LNCAP (cell line): Measurements from ENCODE around the gene SMOC2.

ENCODE experiments used
- CTCF ChIP-seq: fragments of 450-650 bp; IDR thresholded peaks from 2 replicates; pipeline ENCODE4 v1.5.1; 2017; ENCODE audit warnings: mild to moderate bottlenecking

The SMOC2 gene

DNA sequence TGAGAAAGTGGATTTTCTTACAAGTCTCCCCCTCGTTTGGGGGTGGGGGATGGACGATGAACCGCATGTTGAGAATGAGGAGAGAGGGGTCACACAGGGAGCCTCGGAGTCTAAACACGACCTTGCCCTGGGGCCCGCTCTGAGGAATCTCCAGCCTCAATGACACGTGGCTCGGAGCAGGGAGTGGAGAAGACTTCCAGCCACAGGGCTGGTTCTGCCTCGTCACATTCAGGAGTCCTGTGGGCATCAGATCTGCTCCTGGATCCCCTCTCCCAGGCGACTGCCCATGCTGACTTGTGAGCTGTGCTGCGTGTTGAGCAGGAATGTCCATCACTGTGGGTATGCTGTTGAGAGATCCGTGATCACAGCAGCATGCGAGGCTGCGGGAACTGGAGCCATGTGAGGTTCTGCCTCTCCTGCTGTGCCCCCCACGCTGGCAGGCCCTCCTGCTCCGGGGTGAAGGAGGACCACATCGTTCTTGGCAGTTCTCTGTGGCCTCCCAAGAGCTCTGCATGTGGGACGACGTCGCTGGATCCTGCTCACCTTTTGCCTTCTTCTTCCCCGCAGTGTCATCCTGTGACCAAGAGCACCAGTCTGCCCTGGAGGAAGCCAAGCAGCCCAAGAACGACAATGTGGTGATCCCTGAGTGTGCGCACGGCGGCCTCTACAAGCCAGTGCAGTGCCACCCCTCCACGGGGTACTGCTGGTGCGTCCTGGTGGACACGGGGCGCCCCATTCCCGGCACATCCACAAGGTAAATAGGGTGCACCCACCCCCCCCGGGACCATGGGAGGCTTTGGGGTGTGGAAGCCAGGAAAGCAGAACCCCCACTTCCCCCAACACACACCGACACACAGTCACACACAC, 157.5 kb downstream of the SMOC2 start:
- no peak for TF ChIP-seq CTCF

- TF ChIP-seq CTCF = no peak
Observed at GRCh38 chr6:168599118-168599494, 158.1 kb downstream of the SMOC2 start.

GRCh38 chr6:168599769-168600330, 158.9 kb downstream of the SMOC2 start:
- TF ChIP-seq CTCF = no peak

DNA sequence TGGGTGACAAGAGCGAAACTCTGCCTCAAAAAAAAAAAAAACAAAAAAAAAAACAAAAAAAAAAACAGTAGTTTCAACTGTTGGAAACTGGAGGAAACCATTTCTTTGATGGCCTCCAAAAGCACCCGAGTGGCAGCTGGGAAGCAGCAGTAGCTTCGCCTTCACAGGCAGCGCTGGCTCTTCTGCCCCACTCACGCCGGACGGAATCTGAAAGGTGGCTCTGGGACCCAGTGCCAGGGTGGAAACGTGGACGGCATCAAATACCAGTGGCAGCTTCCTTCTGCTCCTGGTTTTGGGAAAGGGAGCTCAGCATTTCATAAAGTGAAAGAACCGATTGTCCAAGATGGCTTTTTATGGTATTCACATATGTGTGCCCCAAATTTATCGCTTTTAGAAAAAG, 159.4 kb downstream of the SMOC2 start:
- TF ChIP-seq CTCF = no peak

DNA sequence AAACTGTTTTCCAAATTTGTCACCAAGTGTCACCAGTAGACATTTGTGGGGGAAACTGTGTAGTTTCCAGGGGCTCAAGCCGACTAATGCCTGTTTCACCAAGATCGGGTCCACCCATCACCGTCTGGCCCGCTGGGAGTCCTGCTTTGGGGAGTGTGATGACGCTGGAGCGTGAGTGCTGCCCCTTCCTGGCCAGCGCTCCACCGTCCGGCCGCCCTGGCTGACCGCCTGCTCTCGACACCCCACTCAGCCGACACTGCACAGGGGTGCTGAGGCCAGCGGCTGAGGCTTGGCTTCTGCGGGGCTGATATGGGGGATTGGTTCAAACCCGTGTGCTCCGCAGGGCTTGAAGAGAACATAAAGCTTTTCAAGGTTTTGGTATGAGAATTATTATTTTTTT, 160.1 kb downstream of the SMOC2 start:
- no peak for TF ChIP-seq CTCF

DNA sequence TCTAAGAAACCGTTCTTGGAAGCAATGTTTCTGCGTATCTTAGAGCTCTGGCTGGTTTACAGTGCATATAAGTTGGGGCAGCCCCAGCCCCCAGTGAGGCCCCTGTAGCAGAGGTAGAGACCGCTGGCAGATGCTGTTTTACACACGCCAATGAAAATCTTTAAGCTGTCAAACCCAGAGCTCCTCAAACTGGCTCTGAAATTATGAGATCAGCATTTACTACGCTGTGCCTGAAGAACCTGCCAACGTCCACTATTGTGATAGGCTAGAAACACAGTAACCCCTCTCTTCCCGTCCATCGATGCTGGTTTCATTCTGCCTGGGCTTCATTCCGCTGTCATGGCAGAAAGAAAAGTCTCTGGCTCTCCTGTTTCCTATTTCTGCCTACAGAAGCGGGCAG, 160.6 kb downstream of the SMOC2 start:
- TF ChIP-seq CTCF = no peak

- TF ChIP-seq CTCF = no peak
Observed at GRCh38 chr6:168602576-168602975, 161.6 kb downstream of the SMOC2 start.
